Stimulated activated CD8-positive, alpha-beta memory T cell treated with anti-CD3 and anti-CD28 coated beads, Interleukin-12 subunit alpha, Interleukin-12 subunit beta, amount 100 ng/mL, for 4 hours (primary cell): ENCODE results near the gene SCYGR7.

Experiments used
- DNase-seq: peaks from one replicate; pipeline ENCODE4 v3.0.0-alpha.2; 2020; ENCODE audit warnings: low read depth

The SCYGR7 gene

DNA sequence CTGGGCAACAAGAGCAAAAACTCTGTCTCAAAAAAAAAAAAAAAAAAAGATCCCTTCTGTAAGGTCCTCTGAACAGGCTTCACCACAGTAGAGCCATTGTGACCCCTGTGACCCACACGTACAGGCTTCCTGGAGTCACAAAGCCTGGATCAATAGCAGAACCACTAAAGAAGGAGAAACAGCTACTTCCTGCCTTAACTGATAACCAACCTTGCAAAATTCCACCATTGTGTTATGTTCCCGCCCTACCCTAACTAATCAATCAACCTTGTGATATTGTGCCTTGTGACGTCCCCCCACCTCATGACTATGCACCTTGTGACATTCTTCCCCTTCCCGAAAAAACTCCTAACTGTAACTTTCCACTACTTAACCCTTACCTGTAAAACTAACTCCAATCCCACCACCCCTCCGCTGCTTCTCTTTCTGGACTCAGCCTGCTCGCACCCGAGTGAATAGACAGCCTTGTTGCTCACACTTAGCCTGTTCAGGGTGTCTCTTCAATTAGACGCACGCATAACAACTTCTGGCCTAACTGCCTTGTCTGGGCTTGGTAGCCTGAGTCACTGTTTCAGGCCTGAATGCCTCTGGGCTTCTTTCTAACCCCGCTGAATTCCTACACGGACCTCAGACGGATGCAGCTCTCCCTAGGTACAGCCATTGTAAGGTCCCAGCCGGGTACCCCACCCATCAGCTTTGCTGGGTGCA is 31.4 kb downstream of the SCYGR7 start:
- DNase-seq = no peak

GRCh38 chr2:227761740-227762476 is 33.8 kb downstream of the SCYGR7 start:
- DNase-seq = no peak

GRCh38 chr2:227765788-227766372 is 37.7 kb downstream of the SCYGR7 start:
- no peak for DNase-seq

- peak; percentile 10 for DNase-seq
Observed at GRCh38 chr2:227766373-227766883, 38.3 kb downstream of the SCYGR7 start.

DNA sequence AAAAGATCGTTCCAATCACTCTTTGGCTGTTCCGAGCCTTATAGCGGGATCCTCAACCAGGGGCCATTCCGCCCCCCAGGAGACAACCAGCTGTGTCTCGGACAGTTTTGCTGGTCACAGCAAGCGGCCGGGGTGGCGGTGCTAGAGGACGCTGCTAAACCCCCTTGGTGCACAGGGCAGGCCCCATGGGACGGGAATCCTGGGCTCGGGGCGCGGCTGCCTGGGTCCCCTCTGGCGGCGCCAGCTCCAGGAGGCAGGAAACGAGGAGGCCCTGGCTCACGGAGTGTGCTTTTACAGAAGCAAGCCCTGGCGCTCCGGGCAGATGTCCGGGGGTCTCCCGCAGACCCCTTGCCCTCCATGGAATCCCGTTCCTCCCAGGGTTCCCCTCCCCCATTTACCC is 39.7 kb downstream of the SCYGR7 start:
- DNase-seq = no peak

- no peak for DNase-seq
Observed at GRCh38 chr2:227772197-227772661, 44.1 kb downstream of the SCYGR7 start.

GRCh38 chr2:227772932-227773331 is 44.8 kb downstream of the SCYGR7 start:
- no peak for DNase-seq

GRCh38 chr2:227774011-227774624 is 46.0 kb downstream of the SCYGR7 start:
- no peak for DNase-seq

- no peak for DNase-seq
Observed at GRCh38 chr2:227774895-227775842, 47.0 kb downstream of the SCYGR7 start.
